A204.1 (cell line): ENCODE results near the gene RPL32.
"Not testable (repeated sequence)": the region's sequence is repeated elsewhere in the genome, so short reads cannot be mapped to it uniquely, and the experiment has no call there.

Source experiments
- FAIRE-seq: peaks from 2 replicates; lab custom pipeline; 2012; peaks lifted over from hg19 to GRCh38; lab: Jason Lieb, UNC

RPL32 gene

GRCh38 chr3:12868039-12869034 lies 27.0 kb upstream of the RPL32 start:
- peak; percentile 92 for FAIRE-seq

GRCh38 chr3:12866836-12867235 lies 25.5 kb upstream of the RPL32 start:
- FAIRE-seq = no peak

- FAIRE-seq = no peak
Measured at GRCh38 chr3:12865271-12865670, 23.9 kb upstream of the RPL32 start.

GRCh38 chr3:12862387-12862786 lies 21.0 kb upstream of the RPL32 start:
- no peak for FAIRE-seq

GRCh38 chr3:12861611-12862010 lies 20.2 kb upstream of the RPL32 start:
- no peak for FAIRE-seq

- no peak for FAIRE-seq
Measured at GRCh38 chr3:12859840-12860239, 18.5 kb upstream of the RPL32 start.

GRCh38 chr3:12856626-12857025 lies 15.3 kb upstream of the RPL32 start:
- FAIRE-seq = no peak

GRCh38 chr3:12854565-12854964 lies 13.2 kb upstream of the RPL32 start:
- no peak for FAIRE-seq

- not testable (repeated sequence) for FAIRE-seq
Measured at GRCh38 chr3:12853847-12854246, 12.5 kb upstream of the RPL32 start.

- FAIRE-seq = no peak
Measured at GRCh38 chr3:12852201-12852600, 10.8 kb upstream of the RPL32 start.

GRCh38 chr3:12845811-12846210 lies 4.4 kb upstream of the RPL32 start:
- no peak for FAIRE-seq

- FAIRE-seq = no peak
Measured at GRCh38 chr3:12842469-12842868, 1.1 kb upstream of the RPL32 start.

- no peak for FAIRE-seq
Measured at GRCh38 chr3:12841970-12842328, 584 bp upstream of the RPL32 start.

- FAIRE-seq = no peak
Measured at GRCh38 chr3:12840591-12841148, 695 bp downstream of the RPL32 start.

GRCh38 chr3:12840148-12840547 lies 1.2 kb downstream of the RPL32 start:
- not testable (repeated sequence) for FAIRE-seq

- FAIRE-seq = no peak
Measured at GRCh38 chr3:12839156-12839946, 2.0 kb downstream of the RPL32 start.

GRCh38 chr3:12838179-12838965 lies 3.0 kb downstream of the RPL32 start:
- FAIRE-seq = no peak

- FAIRE-seq = no peak
Measured at GRCh38 chr3:12837295-12837986, 3.9 kb downstream of the RPL32 start.

GRCh38 chr3:12835052-12835665 lies 6.2 kb downstream of the RPL32 start:
- FAIRE-seq = no peak

- no peak for FAIRE-seq
Measured at GRCh38 chr3:12833222-12834161, 7.9 kb downstream of the RPL32 start.
